HepG2 (cell line): Measurements from ENCODE around the gene IL17RC. TPM values are rescaled to one million over a fixed set of nuclear protein-coding genes. Genes with fewer than 3 reads are reported as not detected.

ENCODE experiments used
- ATF7-NPFF ChIP-seq: sonication (generic); formaldehyde crosslinking; IDR thresholded peaks from 2 replicates; pipeline ENCODE4 v1.8.1; 2023; ENCODE audit warnings: mild to moderate bottlenecking, low read depth, missing genetic modification reagents, moderate library complexity
- BORCS8-MEF2B ChIP-seq: sonication (generic); formaldehyde crosslinking; IDR thresholded peaks from 2 replicates; pipeline ENCODE4 v1.8.0; 2022; ENCODE audit warnings: mild to moderate bottlenecking, missing genetic modification reagents
- EP300 ChIP-seq, 3 experiments: sonication (generic) in 1 of 3; formaldehyde crosslinking in 1 of 3; IDR thresholded peaks; 2 replicates each; pipeline versions ENCODE4 v1.5.1 to v1.6.1; 2011 to 2020; ENCODE audit warnings: low read depth in 2 of 3, low read length in 2 of 3, borderline replicate concordance in 1 of 3, improper control_type of control experiment in 1 of 3, mild to moderate bottlenecking in 1 of 3, missing genetic modification reagents in 1 of 3, moderate library complexity in 1 of 3
- GABPA ChIP-seq, 2 experiments: IDR thresholded peaks; 2 replicates each; pipeline ENCODE4 v1.6.1; 2011 to 2016; ENCODE audit warnings: low read depth in 2 of 2, low read length in 1 of 2, missing biosample characterization in 1 of 2, missing genetic modification characterization in 1 of 2
- HNF4A ChIP-seq: sonication (generic); formaldehyde crosslinking; IDR thresholded peaks from 2 replicates; pipeline ENCODE4 v1.4.0; 2020; ENCODE audit warnings: missing genetic modification reagents
- HNRNPLL ChIP-seq: fragments of 200-400 bp; formaldehyde crosslinking; IDR thresholded peaks from 2 replicates; pipeline ENCODE4 v1.6.1; 2017; ENCODE audit warnings: mild to moderate bottlenecking, low read depth, low read length; ENCODE audit not compliant: poor library complexity, severe bottlenecking
- ISL2 ChIP-seq: sonication (generic); formaldehyde crosslinking; IDR thresholded peaks from 2 replicates; pipeline ENCODE4 v1.5.0; 2020; ENCODE audit warnings: missing genetic modification reagents
- KMT2B ChIP-seq: IDR thresholded peaks from 2 replicates; pipeline ENCODE4 v1.6.1; 2016; ENCODE audit warnings: missing genetic modification reagents, missing compliant biosample characterization
- MAFK ChIP-seq, 2 experiments: IDR thresholded peaks in 1 of 2; conservative IDR thresholded peaks in 1 of 2; 2 replicates each; pipeline ENCODE4 v1.6.1; 2011; ENCODE audit warnings: improper control_type of control experiment in 2 of 2, low read length in 2 of 2
- NCOA5 ChIP-seq: sonication (generic); formaldehyde crosslinking; IDR thresholded peaks from 2 replicates; pipeline ENCODE4 v1.4.0; 2020; ENCODE audit warnings: missing genetic modification reagents
- RARA ChIP-seq: IDR thresholded peaks from 2 replicates; pipeline ENCODE4 v1.6.1; 2016; ENCODE audit warnings: missing genetic modification reagents, missing compliant biosample characterization
- RXRB ChIP-seq: IDR thresholded peaks from 2 replicates; pipeline ENCODE4 v1.6.1; 2016; ENCODE audit warnings: borderline replicate concordance, missing genetic modification reagents, missing compliant biosample characterization
- SALL2 ChIP-seq: sonication (generic); formaldehyde crosslinking; IDR thresholded peaks from 2 replicates; pipeline ENCODE4 v1.8.1; 2023; ENCODE audit warnings: mild to moderate bottlenecking, missing genetic modification reagents, inconsistent platforms
- SATB2 ChIP-seq: sonication (generic); formaldehyde crosslinking; IDR thresholded peaks from 2 replicates; pipeline ENCODE4 v1.5.0; 2020; ENCODE audit warnings: missing genetic modification reagents
- SETDB1 ChIP-seq: sonication (generic); formaldehyde crosslinking; IDR thresholded peaks from 2 replicates; pipeline ENCODE4 v1.5.1; 2020; ENCODE audit warnings: missing genetic modification reagents, mild to moderate bottlenecking, borderline replicate concordance
- TBX3 ChIP-seq: fragments of 450-650 bp; IDR thresholded peaks from 2 replicates; pipeline ENCODE4 v1.6.1; 2017; ENCODE audit warnings: antibody characterized with exemption, mild to moderate bottlenecking, inconsistent platforms, borderline replicate concordance
- ZBTB2 ChIP-seq: sonication (generic); formaldehyde crosslinking; IDR thresholded peaks from 2 replicates; pipeline ENCODE4 v1.8.0; 2022; ENCODE audit warnings: low read depth, missing genetic modification reagents
- ZFYVE20 ChIP-seq: sonication (generic); formaldehyde crosslinking; IDR thresholded peaks from 2 replicates; pipeline ENCODE4 v1.8.0; 2023; ENCODE audit warnings: low read depth, mild to moderate bottlenecking, moderate library complexity, missing genetic modification reagents, borderline replicate concordance
- ZMYM4 ChIP-seq: sonication (generic); formaldehyde crosslinking; IDR thresholded peaks from 2 replicates; pipeline ENCODE4 v1.8.1; 2023; ENCODE audit warnings: mild to moderate bottlenecking, missing genetic modification reagents
- ZNF138 ChIP-seq: sonication (generic); formaldehyde crosslinking; IDR thresholded peaks from 2 replicates; pipeline ENCODE4 v1.5.0; 2020; ENCODE audit warnings: mild to moderate bottlenecking, low read depth, missing genetic modification reagents
- ZNF354B ChIP-seq: sonication (generic); formaldehyde crosslinking; IDR thresholded peaks from 2 replicates; pipeline ENCODE4 v1.8.0; 2022; ENCODE audit warnings: mild to moderate bottlenecking, missing genetic modification reagents
- polyA plus RNA-seq, 8 experiments: library from polyadenylated mRNA; depleted of rRNA in 3 of 8; stranded (reverse) in 7 of 8; unstranded in 1 of 8; fragments of >200 nt; fragmentation: Illumina TruSeq in 4 of 8; extraction: Trizol in 4 of 8; gene quantifications; 2 replicates each; pipeline versions ENCODE4 v1.2.1 to v1.2.3, GENCODE V29; 2011 to 2016; ENCODE audit warnings: low read depth in 4 of 8, missing spikeins in 1 of 8, mixed read lengths in 1 of 8; ENCODE audit not compliant: insufficient read depth in 1 of 8
- total RNA-seq, 5 experiments: library from RNA; depleted of rRNA; stranded (reverse); fragments of >200 nt; fragmentation: Illumina TruSeq; extraction: Trizol; gene quantifications; 2 replicates each; pipeline ENCODE4 v1.2.3, GENCODE V29; 2016; ENCODE audit warnings: low read depth in 1 of 5
- TF ChIP-seq, protein P1 (sequence below): sonication (generic); formaldehyde crosslinking; IDR thresholded peaks from 2 replicates; pipeline ENCODE4 v1.8.0; 2022; ENCODE audit warnings: mild to moderate bottlenecking, missing genetic modification reagents
- TF ChIP-seq, protein P2 (sequence below): IDR thresholded peaks from 2 replicates; pipeline ENCODE4 v1.6.1; 2012; ENCODE audit warnings: low read depth, low read length, improper control_type of control experiment

The IL17RC gene
- total and polyA plus RNA-seq, 2 of the 13 experiments (the other 11 are each of a cell fraction or from before 2014, with no cell fraction given): 20.7 to 24.0 TPM

GRCh38 chr3:9890249-9891071, 26.4 kb upstream of the IL17RC start, which contains the start of gene JAGN1 (continued):
- TF ChIP-seq ZBTB2: no peak
- peak in 1 of 2 experiments; percentile 46; a peak in 2 of 4 replicates for TF ChIP-seq EP300 (IDR thresholded peaks at IDR 0.05; ENCODE audit: low read depth in 2 of 2, low read length in 2 of 2)
- peak; percentile 14; the same call in 1 of the 2 replicates for TF ChIP-seq EP300 (CRISPR knock-in tag; IDR thresholded peaks at IDR 0.05; ENCODE audit: borderline replicate concordance)
- no peak for TF ChIP-seq TBX3
- peak; percentile 81; the same call in 1 of the 2 replicates for TF ChIP-seq ZFYVE20 (CRISPR knock-in tag)
- peak; percentile 74 for TF ChIP-seq RXRB (CRISPR knock-in tag)
- TF ChIP-seq ATF7-NPFF (CRISPR knock-in tag): peak; percentile 53; the same call in 1 of the 2 replicates
- no peak for TF ChIP-seq RARA (CRISPR knock-in tag)
- peak; percentile 69; the same call in 1 of the 2 replicates for TF ChIP-seq ZNF138
- no peak for TF ChIP-seq ZNF354B (CRISPR knock-in tag)
- TF ChIP-seq SALL2 (CRISPR knock-in tag): peak; percentile 90
- peak; percentile 27; the same call in 1 of the 2 replicates for TF ChIP-seq HNF4A (CRISPR knock-in tag)
- TF ChIP-seq MAFK (conservative IDR thresholded peaks at IDR 0.05 in 1 of 2, IDR thresholded peaks at IDR 0.05 in 1 of 2; ENCODE audit: low read length in 2 of 2): no peak
- TF ChIP-seq HNRNPLL: peak; percentile 68
- 0 out of 2 replicates have a peak, but pooled peaks have one; percentile 48 for TF ChIP-seq SATB2 (CRISPR knock-in tag)
- peak; percentile 87 for TF ChIP-seq KMT2B
- TF ChIP-seq ISL2 (CRISPR knock-in tag): peak; percentile 41; the same call in 1 of the 2 replicates
- TF ChIP-seq, protein P1, sequence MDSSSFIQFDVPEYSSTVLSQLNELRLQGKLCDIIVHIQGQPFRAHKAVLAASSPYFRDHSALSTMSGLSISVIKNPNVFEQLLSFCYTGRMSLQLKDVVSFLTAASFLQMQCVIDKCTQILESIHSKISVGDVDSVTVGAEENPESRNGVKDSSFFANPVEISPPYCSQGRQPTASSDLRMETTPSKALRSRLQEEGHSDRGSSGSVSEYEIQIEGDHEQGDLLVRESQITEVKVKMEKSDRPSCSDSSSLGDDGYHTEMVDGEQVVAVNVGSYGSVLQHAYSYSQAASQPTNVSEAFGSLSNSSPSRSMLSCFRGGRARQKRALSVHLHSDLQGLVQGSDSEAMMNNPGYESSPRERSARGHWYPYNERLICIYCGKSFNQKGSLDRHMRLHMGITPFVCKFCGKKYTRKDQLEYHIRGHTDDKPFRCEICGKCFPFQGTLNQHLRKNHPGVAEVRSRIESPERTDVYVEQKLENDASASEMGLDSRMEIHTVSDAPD (CRISPR knock-in tag): 0 out of 2 replicates have a peak, but pooled peaks have one; percentile 28
- no peak for TF ChIP-seq NCOA5 (CRISPR knock-in tag)
- peak; percentile 59; the same call in 1 of the 2 replicates for TF ChIP-seq ZMYM4 (CRISPR knock-in tag)
- TF ChIP-seq, protein P2, sequence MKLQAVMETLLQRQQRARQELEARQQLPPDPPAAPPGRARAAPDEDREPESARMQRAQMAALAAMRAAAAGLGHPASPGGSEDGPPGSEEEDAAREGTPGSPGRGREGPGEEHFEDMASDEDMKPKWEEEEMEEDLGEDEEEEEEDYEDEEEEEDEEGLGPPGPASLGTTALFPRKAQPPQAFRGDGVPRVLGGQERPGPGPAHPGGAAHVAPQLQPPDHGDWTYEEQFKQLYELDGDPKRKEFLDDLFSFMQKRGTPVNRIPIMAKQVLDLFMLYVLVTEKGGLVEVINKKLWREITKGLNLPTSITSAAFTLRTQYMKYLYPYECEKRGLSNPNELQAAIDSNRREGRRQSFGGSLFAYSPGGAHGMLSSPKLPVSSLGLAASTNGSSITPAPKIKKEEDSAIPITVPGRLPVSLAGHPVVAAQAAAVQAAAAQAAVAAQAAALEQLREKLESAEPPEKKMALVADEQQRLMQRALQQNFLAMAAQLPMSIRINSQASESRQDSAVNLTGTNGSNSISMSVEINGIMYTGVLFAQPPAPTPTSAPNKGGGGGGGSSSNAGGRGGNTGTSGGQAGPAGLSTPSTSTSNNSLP: no peak
- peak; percentile 69 for TF ChIP-seq GABPA (IDR thresholded peaks at IDR 0.05; ENCODE audit: low read depth, low read length)
- peak; percentile 91 for TF ChIP-seq GABPA (CRISPR knock-in tag; IDR thresholded peaks at IDR 0.05; ENCODE audit: low read depth)
- peak; percentile 29; the same call in 1 of the 2 replicates for TF ChIP-seq BORCS8-MEF2B (CRISPR knock-in tag)
- TF ChIP-seq SETDB1 (CRISPR knock-in tag): 0 out of 2 replicates have a peak, but pooled peaks have one; percentile 56
